GM12865 (cell line): ENCODE results near the gene MCM8.

Source experiments
- DNase-seq: peaks from one replicate; pipeline ENCODE4 v3.0.0; 2010; ENCODE audit warnings: low read depth
- H3K4me3 ChIP-seq: 2 replicates; pipeline ENCODE4 v1.5.1; 2011; ENCODE audit warnings: mild to moderate bottlenecking, low read depth, low read length, control low read depth
- TF ChIP-seq, protein P1 (sequence below): IDR thresholded peaks from 2 replicates; pipeline ENCODE4 v1.5.1; 2011; ENCODE audit warnings: low read length, control low read depth, low read depth, inconsistent platforms; ENCODE audit not compliant: insufficient read depth; ENCODE audit errors: missing control alignments

Gene MCM8

DNA sequence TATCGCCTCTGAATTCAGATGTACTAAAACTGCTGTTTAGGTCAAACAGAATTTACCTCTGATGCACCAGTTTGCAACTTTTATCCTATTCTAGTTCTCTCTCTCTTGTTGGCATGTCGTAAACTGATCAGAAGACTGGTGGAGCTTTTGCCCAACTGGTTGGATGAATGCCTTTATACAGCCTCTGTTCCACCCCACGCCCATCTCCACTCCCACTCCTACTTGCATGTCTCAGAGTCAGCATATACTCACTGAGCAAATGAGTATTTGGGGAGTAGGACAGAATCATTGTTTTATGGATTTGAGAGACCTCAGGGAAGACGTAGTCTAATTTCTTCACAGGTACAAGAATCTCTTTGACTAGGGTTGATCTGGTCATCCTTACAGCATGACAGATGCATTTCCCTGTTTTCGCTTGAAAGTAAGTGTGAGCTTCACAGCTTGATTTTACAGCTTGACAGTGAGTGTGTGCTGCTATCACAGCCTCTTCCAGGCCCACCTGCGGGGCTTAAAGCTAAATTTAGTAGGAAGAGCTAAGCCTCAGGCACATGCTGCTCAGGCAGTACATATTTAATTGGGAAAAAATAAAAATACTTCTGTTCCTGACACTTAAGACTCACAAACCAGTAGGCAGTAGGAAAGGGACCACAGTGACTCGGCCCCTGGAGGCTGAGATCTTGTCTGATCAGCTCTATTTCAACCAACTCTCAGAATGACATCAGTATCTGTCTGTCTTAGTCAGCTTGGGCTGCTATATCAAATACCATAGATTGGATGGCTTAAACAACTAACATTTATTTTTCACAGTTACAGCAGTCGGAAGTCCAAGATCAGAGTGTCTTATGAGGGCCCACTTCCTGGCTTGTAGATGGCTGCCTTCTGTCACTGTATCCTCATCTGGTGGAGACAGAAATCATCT is 30.6 kb upstream of the MCM8 start:
- TF ChIP-seq, protein P1, sequence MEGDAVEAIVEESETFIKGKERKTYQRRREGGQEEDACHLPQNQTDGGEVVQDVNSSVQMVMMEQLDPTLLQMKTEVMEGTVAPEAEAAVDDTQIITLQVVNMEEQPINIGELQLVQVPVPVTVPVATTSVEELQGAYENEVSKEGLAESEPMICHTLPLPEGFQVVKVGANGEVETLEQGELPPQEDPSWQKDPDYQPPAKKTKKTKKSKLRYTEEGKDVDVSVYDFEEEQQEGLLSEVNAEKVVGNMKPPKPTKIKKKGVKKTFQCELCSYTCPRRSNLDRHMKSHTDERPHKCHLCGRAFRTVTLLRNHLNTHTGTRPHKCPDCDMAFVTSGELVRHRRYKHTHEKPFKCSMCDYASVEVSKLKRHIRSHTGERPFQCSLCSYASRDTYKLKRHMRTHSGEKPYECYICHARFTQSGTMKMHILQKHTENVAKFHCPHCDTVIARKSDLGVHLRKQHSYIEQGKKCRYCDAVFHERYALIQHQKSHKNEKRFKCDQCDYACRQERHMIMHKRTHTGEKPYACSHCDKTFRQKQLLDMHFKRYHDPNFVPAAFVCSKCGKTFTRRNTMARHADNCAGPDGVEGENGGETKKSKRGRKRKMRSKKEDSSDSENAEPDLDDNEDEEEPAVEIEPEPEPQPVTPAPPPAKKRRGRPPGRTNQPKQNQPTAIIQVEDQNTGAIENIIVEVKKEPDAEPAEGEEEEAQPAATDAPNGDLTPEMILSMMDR, result no peak
- no peak for DNase-seq
- H3K4me3 ChIP-seq, result no peak overlapping the region

DNA sequence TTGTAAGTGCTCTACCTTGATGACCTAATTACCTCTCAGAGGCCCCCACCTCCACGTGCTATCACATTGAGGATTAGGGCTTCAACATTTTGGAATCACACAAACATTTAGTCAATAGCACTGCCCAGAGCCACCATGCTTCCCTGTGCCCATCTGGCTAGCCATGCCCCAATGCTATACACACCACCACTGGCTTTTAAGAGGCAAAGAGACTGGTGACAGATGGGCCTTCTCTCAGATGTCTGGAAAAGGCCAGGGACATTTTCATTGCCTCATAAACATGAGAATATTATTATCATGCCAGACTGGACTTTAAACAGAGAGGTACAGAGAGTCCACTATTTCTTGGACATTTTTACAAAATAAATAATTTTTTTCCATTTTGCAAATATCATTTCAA is 29.9 kb upstream of the MCM8 start:
- no peak for DNase-seq
- H3K4me3 ChIP-seq, result no peak overlapping the region
- TF ChIP-seq, protein P1, result no peak

DNA sequence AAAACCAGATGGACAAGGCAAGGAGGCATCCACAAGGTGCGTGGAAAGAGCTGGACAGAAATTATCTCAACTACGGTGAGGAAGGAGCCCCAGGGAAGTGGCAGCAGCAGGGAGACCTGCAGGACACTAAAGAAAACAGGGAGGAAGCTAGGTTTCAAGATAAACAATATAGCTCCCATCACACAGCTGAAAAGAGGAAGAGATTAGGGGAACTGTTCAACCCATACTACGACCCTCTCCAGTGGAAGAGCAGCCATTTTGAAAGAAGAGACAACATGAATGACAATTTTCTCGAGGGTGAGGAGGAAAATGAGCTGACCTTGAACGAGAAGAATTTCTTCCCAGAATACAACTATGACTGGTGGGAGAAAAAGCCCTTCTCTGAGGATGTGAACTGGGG is 27.0 kb upstream of the MCM8 start:
- no peak for DNase-seq
- no peak overlapping the region for H3K4me3 ChIP-seq
- TF ChIP-seq, protein P1, result no peak

DNA sequence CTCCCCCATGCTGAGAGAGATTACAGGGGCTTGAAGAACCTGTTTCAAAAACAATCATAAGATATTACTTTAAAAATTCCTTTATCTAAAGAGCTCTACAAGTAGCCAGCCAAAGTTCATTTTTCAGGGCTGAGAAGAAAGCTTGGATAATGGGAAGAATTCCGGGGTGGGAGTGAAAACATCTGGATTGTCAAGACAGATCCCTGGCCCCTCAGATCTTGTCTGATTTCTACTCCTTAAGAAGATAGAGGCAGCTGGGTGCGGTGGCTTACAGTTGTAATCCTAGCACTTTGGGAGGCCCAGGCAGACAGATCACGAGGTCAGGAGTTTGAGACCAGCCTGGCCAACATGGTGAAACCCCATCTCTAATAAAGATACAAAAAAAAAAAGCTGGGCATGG is 24.9 kb upstream of the MCM8 start:
- TF ChIP-seq, protein P1, result no peak
- H3K4me3 ChIP-seq, result no peak overlapping the region
- no peak for DNase-seq

DNA sequence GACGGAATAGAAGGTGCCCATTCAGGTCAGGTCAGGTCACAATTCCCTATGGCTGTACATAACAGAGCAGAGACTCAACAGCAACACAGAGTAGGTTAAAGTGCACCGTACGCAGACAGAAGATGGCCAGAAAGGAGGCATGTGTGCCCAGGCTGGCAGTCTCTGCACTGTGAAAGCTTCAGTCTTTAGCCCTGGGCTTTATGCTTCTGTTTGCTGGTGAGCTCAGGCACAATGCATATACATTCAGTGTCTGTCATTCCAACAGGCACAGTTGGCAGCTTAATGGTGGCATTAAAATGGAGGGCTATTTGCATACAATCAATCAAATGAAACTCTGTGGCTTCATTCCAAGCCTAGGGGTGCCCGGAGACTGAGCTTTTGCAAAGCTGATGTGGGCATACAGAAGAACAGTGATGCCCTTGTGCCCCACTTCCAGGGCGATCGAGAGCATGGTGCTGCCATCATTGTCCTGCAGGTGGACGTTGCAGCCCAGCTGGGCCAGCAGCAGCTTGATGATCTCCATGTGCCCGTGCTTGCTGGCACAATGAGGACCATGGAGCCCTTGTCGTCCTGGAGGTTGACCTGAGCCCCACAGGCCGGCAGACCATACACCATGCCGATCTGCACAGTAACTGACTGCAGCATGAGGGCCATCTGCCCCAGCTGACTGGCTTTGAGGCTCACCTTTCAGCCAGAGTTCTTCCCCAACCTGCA is 22.5 kb upstream of the MCM8 start:
- DNase-seq, result no peak
- H3K4me3 ChIP-seq, result no peak overlapping the region
- TF ChIP-seq, protein P1, result no peak

DNA sequence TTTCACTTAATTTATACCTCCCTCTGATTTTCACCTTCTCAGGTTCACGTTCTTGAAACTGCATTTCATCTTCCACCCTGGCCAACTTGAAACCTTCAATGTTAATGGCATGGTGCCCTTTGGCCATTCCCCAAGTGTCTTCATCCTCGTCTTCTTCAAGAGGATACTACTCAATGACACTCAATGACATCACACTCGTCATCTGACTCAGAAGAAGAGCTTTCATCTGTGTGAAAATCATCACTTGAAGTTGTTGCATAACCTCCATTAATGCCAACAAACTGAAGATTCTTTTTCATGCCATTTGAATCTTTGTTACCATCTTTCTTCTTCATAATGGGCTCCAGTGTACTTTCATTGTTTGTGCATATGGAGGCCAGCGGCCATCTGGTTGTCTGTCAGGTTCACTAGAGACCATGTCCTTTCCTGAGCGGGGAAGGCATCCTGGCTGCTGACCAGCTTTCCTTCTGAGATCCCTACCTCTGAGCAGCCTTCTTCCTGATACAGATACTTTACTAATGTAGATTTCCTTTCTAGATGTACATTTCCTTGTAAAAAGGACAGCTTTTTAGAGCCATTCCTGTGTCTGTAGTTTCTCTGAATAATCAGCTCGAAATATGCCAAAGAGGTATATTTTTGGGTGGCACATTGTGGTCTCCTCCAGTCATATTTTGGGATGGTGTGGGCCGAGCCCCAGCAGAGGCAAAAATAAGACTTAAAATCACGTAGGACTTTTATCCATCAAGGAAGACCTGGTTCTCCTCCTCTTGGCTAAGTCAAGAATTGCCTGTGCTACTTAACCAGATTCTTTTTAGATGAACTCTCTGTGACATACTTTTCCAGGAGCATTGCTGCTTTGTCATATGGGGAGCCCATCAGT is 21.4 kb upstream of the MCM8 start:
- TF ChIP-seq, protein P1, result no peak
- H3K4me3 ChIP-seq, result no peak overlapping the region
- DNase-seq, result no peak
